ENCODE data around the gene MAMLD1. TPM values are rescaled to one million over a fixed set of nuclear protein-coding genes. Genes with fewer than 3 reads are reported as not detected.
"Not testable (repeated sequence)": the region's sequence is repeated elsewhere in the genome, so short reads cannot be mapped to it uniquely, and the experiment has no call there.

MAMLD1 gene
- total RNA-seq, 4 donors from 2014 or later, result 0.23 to 2.1 (median 0.96) TPM

- intact Hi-C loops (cut with DNase I), result no loop called here
- no peak overlapping the region for H3K27ac ChIP-seq
- H3K4me1 ChIP-seq, result no peaks in the 10 kb centered on the region
- no peak for TF ChIP-seq POLR2A (IDR thresholded peaks at IDR 0.05)
- no peak for TF ChIP-seq CTCF (IDR thresholded peaks at IDR 0.05)
- no peak for DNase-seq
- H3K9me3 ChIP-seq, result no peaks in the 10 kb centered on the region
- H3K27me3 ChIP-seq, result no peaks in the 10 kb centered on the region
- WGBS, 2 donors, result 69 to 75% methylated on average over 3 to 8 of the region's 8 CpGs
- no peaks in the 10 kb centered on the region for H3K36me3 ChIP-seq
- H3K4me3 ChIP-seq, result no peak overlapping the region
These were observed 24.5 kb upstream of the MAMLD1 start for GRCh38 chrX:150338615-150339014.

GRCh38 chrX:150339736-150340135 lies 23.4 kb upstream of the MAMLD1 start:
- DNase-seq, result no peak
- WGBS, 2 donors, result 64 to 79% methylated on average over 2 of the region's 3 CpGs
- no peak overlapping the region for H3K4me3 ChIP-seq
- H3K27me3 ChIP-seq, result no peaks in the 10 kb centered on the region
- TF ChIP-seq POLR2A (IDR thresholded peaks at IDR 0.05), result no peak
- no peak for TF ChIP-seq CTCF (IDR thresholded peaks at IDR 0.05)
- H3K9me3 ChIP-seq, result no peaks in the 10 kb centered on the region
- H3K27ac ChIP-seq, result no peak overlapping the region
- no peaks in the 10 kb centered on the region for H3K4me1 ChIP-seq
- intact Hi-C loops (cut with DNase I), result no loop called here
- H3K36me3 ChIP-seq, result no peaks in the 10 kb centered on the region

- H3K4me1 ChIP-seq; H3K27ac ChIP-seq; intact Hi-C loops (cut with DNase I); DNase-seq; H3K36me3 ChIP-seq; H3K9me3 ChIP-seq; H3K27me3 ChIP-seq; H3K4me3 ChIP-seq: not testable (repeated sequence)
- WGBS, 2 donors, result no CpG with 5 or more reads among the region's 3 CpGs
These were observed 22.8 kb upstream of the MAMLD1 start for GRCh38 chrX:150340326-150340725.

- DNase-seq, result no peak
- H3K9me3 ChIP-seq, result no peaks in the 10 kb centered on the region
- TF ChIP-seq POLR2A (IDR thresholded peaks at IDR 0.05) (no peak), CTCF (IDR thresholded peaks at IDR 0.05) (no peak)
- no peak overlapping the region for H3K4me3 ChIP-seq
- 79 to 89% methylated on average over 2 of the region's 2 CpGs for WGBS, 2 donors
- no peaks in the 10 kb centered on the region for H3K36me3 ChIP-seq
- no peaks in the 10 kb centered on the region for H3K27me3 ChIP-seq
- H3K27ac ChIP-seq, result no peak overlapping the region
- intact Hi-C loops (cut with DNase I), result no loop called here
- no peaks in the 10 kb centered on the region for H3K4me1 ChIP-seq
These were observed 15.6 kb upstream of the MAMLD1 start for GRCh38 chrX:150347471-150347870.

- 33 to 40% methylated on average over 1 to 4 of the region's 4 CpGs for WGBS, 2 donors
- Histone ChIP-seq H3K9me3 (no peaks in the 10 kb centered on the region), H3K27ac (no peak overlapping the region), H3K27me3 (no peaks in the 10 kb centered on the region), H3K36me3 (no peaks in the 10 kb centered on the region), H3K4me3 (no peak overlapping the region), H3K4me1 (no peaks in the 10 kb centered on the region)
- no peak for DNase-seq
- TF ChIP-seq CTCF (IDR thresholded peaks at IDR 0.05), result no peak
- TF ChIP-seq POLR2A (IDR thresholded peaks at IDR 0.05), result no peak
- intact Hi-C loops (cut with DNase I), result no loop called here
These were observed 14.8 kb upstream of the MAMLD1 start for GRCh38 chrX:150348365-150348764.

- no peaks in the 10 kb centered on the region for H3K36me3 ChIP-seq
- no peak overlapping the region for H3K4me3 ChIP-seq
- H3K27ac ChIP-seq, result no peak overlapping the region
- intact Hi-C loops (cut with DNase I), result no loop called here
- no peaks in the 10 kb centered on the region for H3K9me3 ChIP-seq
- TF ChIP-seq CTCF (IDR thresholded peaks at IDR 0.05) (no peak), POLR2A (IDR thresholded peaks at IDR 0.05) (no peak)
- no peaks in the 10 kb centered on the region for H3K27me3 ChIP-seq
- 45 to 49% methylated on average over 2 of the region's 3 CpGs for WGBS, 2 donors
- no peak for DNase-seq
- no peaks in the 10 kb centered on the region for H3K4me1 ChIP-seq
These were observed 11.0 kb upstream of the MAMLD1 start for GRCh38 chrX:150352114-150352513.

Data from esophagus squamous epithelium (tissue), 5 donors.